T-helper 17 cell (primary cell): Measurements from ENCODE around the gene HEYL. TPM values are rescaled to one million over a fixed set of nuclear protein-coding genes. Genes with fewer than 3 reads are reported as not detected.
A peak's percentile ranks its signal among the peaks of the same experiment; 100 is the strongest.
"Not testable (repeated sequence)": the region's sequence is repeated elsewhere in the genome, so short reads cannot be mapped to it uniquely, and the experiment has no call there.

Experiments
- ATAC-seq: fragments of 150-1000 bp; cut with Tn5 transposase; 2 replicates; pipeline ENCODE4 v1.10.0; 2021; ENCODE audit warnings: mild to moderate bottlenecking, moderate library complexity
- DNase-seq, 3 donors: peaks; one replicate each; pipeline versions ENCODE4 v3.0.0 to v3.0.0-alpha.2; 2020 to 2021
- H3K9me3 ChIP-seq: one replicate; pipeline ENCODE4 v1.7.0; 2013; ENCODE audit warnings: low read length, mild to moderate bottlenecking; ENCODE audit not compliant: control insufficient read depth, poor library complexity, severe bottlenecking
- H3K27ac Mint-ChIP-seq: one replicate; pipeline ENCODE4 v1.8.0; 2022; ENCODE audit warnings: mild to moderate bottlenecking, moderate library complexity, mixed read lengths
- H3K27me3 Mint-ChIP-seq: one replicate; pipeline ENCODE4 v1.8.0; 2022; ENCODE audit warnings: mixed read lengths
- H3K36me3 Mint-ChIP-seq: one replicate; pipeline ENCODE4 v1.8.0; 2022; ENCODE audit warnings: low read depth, mixed read lengths
- H3K4me1 Mint-ChIP-seq: one replicate; pipeline ENCODE4 v1.8.0; 2022; ENCODE audit warnings: mild to moderate bottlenecking, mixed read lengths
- H3K4me3 Mint-ChIP-seq: one replicate; pipeline ENCODE4 v1.8.0; 2022; ENCODE audit warnings: mild to moderate bottlenecking, moderate library complexity, mixed read lengths
- total RNA-seq, 4 donors: library from RNA in 2 of 4; stranded (reverse) in 2 of 4; gene quantifications; one replicate each; pipeline ENCODE4 v1.2.3 and lab custom pipeline; 2022 to 2026

HEYL gene
- total RNA-seq, 2 donors from 2014 or later: 0.10 TPM

DNA sequence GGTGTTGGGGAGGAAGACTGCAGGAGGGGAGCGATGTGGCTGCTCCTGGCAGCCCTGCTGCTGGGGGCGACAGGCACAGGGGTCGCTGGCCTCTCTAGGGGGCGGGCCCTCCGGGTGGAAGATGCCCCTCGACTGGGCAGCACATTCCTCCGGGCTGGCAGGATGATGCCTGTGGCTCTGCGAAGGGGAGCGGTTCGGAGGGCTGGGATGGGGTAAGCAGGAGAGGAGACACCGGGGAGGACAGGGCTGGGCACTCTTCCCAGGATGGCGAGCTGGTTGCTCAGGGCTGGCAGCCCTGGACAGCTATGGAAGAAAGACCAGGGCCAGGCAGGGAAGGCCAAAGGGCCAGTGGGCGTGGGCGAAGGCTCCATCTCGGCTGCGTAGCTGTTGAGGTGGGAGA is 12.8 kb downstream of the HEYL start:
- Mint-ChIP-seq H3K27me3 (peaks cover 38% of the 10 kb centered on the region), H3K27ac (no peak overlapping the region)
- ATAC-seq: no peak

DNA sequence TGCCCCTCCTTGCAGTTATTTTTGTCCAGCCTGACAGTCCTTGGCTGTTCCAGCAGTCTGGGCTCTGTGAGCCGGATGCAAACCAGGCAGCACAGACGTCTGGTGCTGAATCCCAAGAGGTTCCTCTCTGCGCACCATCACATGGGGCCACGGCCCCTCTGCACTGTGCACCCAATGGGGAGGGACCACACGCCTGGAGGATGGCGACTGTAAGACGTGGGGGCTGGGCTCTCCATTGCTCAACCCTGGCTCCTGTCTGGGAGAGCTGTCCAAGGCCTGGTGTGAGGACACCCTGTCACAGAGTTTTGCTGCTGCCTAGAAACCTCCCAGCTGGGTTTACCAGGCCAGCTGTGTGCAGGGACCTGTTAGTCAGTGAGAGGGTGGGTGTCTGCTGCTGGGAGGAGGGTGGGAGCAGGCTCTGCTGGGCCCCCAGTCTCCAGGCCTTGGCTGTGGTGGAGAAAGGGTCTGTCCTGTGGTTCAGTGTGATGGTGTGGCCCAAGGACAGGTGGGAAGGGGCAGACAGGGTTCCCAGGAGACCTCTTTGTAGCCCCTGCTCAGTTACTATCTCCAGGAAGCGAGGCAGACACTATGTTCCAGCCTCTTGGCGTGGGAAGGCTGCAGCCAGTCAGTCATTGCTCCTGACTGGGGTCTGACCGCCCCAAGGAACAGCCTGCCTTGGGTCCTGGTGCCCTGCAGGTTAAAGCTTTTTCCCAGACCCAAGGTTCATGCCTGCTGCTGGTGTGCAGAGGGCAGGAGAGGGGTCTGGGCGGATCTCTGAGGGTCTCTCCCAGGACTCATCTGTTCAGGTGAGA is 13.8 kb downstream of the HEYL start:
- Mint-ChIP-seq H3K27me3 (peaks cover 29% of the 10 kb centered on the region), H3K27ac (no peak overlapping the region), H3K4me3 (no peak overlapping the region), H3K36me3 (peaks cover 4% of the 10 kb centered on the region), H3K4me1 (peaks cover 4% of the 10 kb centered on the region)
- ATAC-seq (no peak), DNase-seq (no peak)
- H3K9me3 ChIP-seq: no peaks in the 10 kb centered on the region

More for the DNA sequence above, 12.8 kb downstream of the HEYL start:
- peaks cover 10% of the 10 kb centered on the region for H3K4me1 Mint-ChIP-seq
- H3K36me3 Mint-ChIP-seq: peaks cover 4% of the 10 kb centered on the region
- no peak for DNase-seq
- H3K9me3 ChIP-seq: no peaks in the 10 kb centered on the region
- no peak overlapping the region for H3K4me3 Mint-ChIP-seq

DNA sequence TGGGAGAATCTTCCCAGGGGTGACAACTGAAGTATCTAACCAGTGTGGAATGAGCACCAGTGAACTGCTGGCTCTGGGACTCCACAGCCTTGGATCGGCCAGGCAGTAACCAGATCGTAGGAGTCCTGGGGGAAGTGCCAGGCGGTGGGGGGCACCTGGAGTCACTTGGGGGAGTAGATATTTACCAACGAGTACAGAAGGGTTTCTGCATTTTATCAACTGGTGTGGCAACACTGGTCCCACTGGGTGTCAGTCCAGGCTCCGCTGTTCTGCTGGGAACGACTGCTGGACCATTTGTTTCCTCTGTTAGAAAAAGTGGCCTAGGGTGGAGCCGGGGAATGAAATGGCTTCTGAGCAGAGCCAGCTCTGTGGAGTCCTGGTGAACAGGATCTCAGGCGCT is 14.4 kb downstream of the HEYL start:
- Mint-ChIP-seq H3K27ac (no peak overlapping the region), H3K4me1 (peaks cover 4% of the 10 kb centered on the region), H3K36me3 (peaks cover 4% of the 10 kb centered on the region), H3K27me3 (peaks cover 24% of the 10 kb centered on the region), H3K4me3 (no peak overlapping the region)
- ATAC-seq: no peak
- DNase-seq: no peak
- H3K9me3 ChIP-seq: no peaks in the 10 kb centered on the region

DNA sequence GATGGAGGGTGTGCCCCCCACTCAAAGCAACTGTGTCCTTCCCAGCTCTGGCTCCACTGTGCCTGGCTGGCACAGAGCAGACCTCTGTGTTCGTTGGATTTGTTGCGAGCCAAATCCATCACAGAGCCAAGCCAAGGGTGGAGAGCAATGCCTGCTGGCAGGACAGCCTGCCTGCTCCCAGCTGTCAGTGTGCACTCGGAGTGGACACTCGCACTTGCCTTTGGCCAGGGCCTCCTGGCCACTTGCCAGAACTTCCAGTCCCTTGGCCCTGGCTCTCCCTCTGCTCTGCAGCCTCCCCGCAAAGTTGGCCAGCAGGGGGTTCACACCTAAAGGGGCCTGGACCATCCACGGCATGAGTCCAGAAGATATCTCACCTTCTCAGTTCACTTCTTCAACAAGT is 16.4 kb downstream of the HEYL start:
- H3K4me3 Mint-ChIP-seq: no peak overlapping the region
- H3K27me3 Mint-ChIP-seq: peaks cover 28% of the 10 kb centered on the region
- ATAC-seq (no peak), DNase-seq (no peak)
- peaks cover 4% of the 10 kb centered on the region for H3K36me3 Mint-ChIP-seq
- no peaks in the 10 kb centered on the region for H3K9me3 ChIP-seq
- peaks cover 2% of the 10 kb centered on the region for H3K4me1 Mint-ChIP-seq
- H3K27ac Mint-ChIP-seq: no peak overlapping the region

DNA sequence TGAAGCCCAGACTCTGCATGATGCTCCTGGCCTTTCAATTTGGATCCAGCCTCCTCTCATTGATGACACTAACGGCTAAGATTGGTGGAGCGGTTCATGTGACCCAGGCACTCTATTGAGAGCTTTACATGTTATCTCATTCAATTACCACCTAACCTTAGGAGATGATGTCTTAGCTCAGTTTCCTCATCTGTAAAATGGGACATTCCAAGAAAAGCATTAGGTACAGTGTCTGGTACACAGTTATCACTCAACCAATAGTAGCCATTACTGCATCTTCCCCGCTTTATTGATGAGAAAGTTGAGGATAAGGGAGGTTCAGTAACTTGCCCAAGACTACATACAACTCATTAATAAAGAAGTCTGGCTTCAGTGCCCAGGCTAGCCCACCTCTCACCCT is 17.0 kb downstream of the HEYL start:
- Mint-ChIP-seq H3K36me3 (peaks cover 4% of the 10 kb centered on the region), H3K27me3 (peaks cover 28% of the 10 kb centered on the region), H3K4me1 (peaks cover 2% of the 10 kb centered on the region), H3K27ac (no peak overlapping the region), H3K4me3 (no peak overlapping the region)
- ATAC-seq: no peak
- DNase-seq: no peak
- no peaks in the 10 kb centered on the region for H3K9me3 ChIP-seq

DNA sequence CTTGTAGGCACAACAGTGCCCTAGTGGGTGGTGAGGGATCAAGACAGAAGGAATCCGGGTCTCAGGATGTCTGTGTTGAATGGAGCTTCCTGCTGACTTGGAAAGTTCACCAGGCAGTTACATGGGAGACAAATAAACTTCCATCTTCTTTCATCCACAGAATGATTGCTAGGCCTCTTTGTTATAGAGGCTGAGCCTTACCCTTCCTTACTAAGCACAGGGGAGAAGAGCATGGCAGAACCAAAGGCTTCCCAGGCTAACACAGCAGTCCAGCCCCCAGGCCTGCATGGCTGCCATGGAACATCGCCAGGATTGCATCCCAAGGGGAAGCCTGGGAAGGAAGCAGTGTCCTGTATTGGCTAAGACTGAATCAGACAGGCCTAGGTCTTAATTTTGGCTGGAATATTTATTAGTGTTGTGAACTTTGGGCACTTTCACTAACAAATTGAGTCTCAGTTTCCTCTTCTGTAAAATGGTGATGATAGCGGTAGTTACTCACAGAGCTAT is 18.7 kb downstream of the HEYL start:
- H3K27ac Mint-ChIP-seq: no peak overlapping the region
- no peak for ATAC-seq
- peaks cover 4% of the 10 kb centered on the region for H3K36me3 Mint-ChIP-seq
- no peak overlapping the region for H3K4me3 Mint-ChIP-seq
- no peaks in the 10 kb centered on the region for H3K9me3 ChIP-seq
- peaks cover 36% of the 10 kb centered on the region for H3K27me3 Mint-ChIP-seq
- no peak for DNase-seq
- H3K4me1 Mint-ChIP-seq: peaks cover 2% of the 10 kb centered on the region

DNA sequence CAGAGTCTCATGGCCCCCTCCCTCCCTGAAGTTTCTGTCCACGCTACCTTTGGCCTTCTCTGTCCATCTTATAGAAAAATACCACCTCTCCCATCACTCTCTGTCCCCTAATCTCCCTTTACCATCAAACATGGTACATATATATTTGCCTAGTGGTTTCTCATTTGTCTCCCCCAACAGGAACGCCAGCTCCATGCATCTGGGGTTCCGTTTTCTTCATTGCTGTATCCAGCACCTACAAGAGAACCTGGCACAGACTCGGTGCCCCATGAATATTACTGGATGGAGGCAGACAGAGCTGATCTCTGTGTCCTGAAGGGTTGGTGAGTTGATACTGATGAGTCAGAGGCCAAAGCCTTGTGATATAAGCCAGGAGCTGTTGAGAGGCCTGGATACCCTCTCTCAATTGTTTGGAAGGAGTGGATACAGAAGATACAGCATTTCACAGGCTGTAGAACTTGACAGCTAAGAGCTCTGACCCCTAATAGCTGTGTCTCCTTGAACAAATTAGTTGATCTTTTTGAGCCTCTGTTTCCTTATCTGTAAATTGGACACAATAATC is 21.9 kb downstream of the HEYL start:
- H3K27ac Mint-ChIP-seq: peak overlapping the region; percentile 4
- no peaks in the 10 kb centered on the region for H3K4me1 Mint-ChIP-seq
- H3K4me3 Mint-ChIP-seq: no peak overlapping the region
- H3K36me3 Mint-ChIP-seq: no peaks in the 10 kb centered on the region
- peaks cover 12% of the 10 kb centered on the region for H3K27me3 Mint-ChIP-seq
- no peak for ATAC-seq
- H3K9me3 ChIP-seq: no peaks in the 10 kb centered on the region
- no peak for DNase-seq

DNA sequence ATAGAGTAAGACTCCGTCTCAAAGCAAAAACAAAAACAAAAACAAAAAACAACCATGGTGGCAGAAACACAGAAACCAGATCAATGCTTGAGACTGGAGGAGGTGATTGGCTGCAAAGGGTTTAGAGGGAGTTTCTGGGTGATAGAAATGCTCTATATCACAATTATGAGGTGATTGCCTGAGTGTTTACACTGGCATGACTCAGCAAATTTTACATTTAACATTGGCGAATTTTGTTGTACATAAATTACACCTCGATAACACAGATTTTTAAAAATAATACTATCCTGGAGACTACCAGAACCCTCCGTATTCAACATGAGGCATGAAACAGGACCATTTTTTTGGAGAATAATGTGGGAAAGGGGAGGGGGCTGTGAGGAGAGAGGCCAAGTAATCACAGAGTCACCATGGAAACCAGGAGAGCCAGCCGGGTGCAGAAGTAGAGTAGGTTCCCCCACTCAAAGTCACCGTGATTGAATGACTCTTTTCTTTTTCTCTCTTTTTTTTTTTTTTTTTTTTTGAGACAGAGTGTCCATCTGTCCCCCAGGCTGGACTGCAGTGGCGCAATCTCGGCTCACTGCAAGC is 24.3 kb downstream of the HEYL start:
- Mint-ChIP-seq H3K36me3 (no peaks in the 10 kb centered on the region), H3K4me1 (no peaks in the 10 kb centered on the region), H3K27ac (no peak overlapping the region), H3K27me3 (peaks cover 12% of the 10 kb centered on the region), H3K4me3 (no peak overlapping the region)
- H3K9me3 ChIP-seq: no peaks in the 10 kb centered on the region
- DNase-seq: no peak
- ATAC-seq: no peak

DNA sequence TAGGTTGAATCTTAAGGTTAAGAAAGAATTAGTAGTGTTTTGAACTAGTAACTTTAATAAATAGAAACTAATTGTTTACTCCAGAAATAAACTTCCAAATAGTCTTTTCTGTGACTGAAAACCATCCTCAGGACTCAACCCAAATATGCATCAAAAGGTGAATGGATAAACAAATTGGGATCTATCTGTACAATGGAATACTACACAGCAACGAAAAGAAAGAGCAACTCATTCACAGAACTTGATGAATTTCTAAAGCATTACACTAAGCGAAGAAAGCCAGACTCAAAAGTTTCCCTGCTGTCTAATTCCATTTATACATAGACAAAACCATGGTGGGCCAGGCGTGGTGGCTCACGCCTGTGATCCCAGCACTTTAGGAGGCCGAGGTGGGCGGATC is 25.0 kb downstream of the HEYL start:
- peaks cover 12% of the 10 kb centered on the region for H3K27me3 Mint-ChIP-seq
- H3K36me3 Mint-ChIP-seq: no peaks in the 10 kb centered on the region
- ATAC-seq (no peak), DNase-seq (no peak)
- H3K27ac Mint-ChIP-seq: no peak overlapping the region
- H3K4me1 Mint-ChIP-seq: peaks cover 2% of the 10 kb centered on the region
- H3K9me3 ChIP-seq: no peaks in the 10 kb centered on the region
- H3K4me3 Mint-ChIP-seq: no peak overlapping the region

DNA sequence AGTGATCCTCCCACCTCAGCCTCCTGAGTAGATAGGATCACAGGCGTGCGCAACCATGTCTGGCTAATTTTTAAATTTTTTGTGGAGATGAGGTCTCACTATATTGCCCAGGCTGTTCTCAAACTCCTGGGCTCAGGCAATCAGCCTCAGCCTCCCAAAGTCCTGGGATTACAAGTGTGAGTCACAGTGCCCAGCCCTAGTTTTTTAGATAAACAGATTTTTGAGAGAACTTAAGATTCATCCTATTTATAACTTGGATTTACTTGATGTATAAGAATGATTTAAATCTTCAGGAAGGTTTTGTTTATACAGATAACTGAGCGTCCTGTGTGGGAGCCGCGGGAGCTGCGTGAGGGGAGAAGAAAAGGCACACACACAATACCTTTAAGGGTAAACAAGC is 26.2 kb downstream of the HEYL start:
- peaks cover 4% of the 10 kb centered on the region for H3K4me1 Mint-ChIP-seq
- H3K27me3 Mint-ChIP-seq: peaks cover 9% of the 10 kb centered on the region
- no peak for DNase-seq
- no peak for ATAC-seq
- H3K9me3 ChIP-seq: no peaks in the 10 kb centered on the region
- no peak overlapping the region for H3K27ac Mint-ChIP-seq
- H3K4me3 Mint-ChIP-seq: no peak overlapping the region
- no peaks in the 10 kb centered on the region for H3K36me3 Mint-ChIP-seq

DNA sequence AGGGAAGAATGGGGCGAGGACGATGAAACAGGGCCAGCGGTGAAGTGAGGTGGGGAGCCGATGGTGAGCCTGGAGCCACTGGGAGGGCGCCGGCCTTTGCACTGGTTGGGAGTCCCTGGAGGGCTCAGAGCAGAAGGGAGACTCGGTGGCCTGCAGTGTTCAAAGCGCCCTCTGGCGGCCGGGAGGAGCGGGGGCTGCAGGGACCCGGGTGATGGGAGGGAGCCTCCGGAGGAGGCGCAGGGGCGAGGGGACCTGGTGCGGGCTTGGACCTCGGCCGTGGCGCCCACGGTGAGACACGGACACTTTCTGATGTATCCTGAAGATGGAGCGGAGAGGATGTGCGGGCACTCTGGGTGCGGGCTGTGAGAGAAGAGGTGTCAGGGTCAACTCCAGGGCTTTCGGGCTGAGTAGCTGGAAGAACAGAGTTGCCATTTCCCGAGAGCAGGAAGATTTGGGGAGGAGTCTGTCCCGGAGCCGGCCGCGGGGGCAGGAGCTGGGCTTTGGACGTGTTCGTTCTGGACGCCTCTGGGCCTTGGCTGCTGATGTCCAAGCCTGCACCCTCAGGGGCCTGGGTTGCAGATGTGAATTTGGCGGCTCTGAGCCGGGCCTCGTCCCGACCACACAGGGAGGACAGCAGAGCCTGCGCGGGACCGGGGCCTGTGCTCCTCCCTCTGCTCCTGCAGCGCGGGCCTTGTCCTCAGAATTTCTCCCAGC is 29.7 kb downstream of the HEYL start:
- peak; percentile 52 to 76 (median 72) for DNase-seq
- Mint-ChIP-seq H3K27ac (no peak overlapping the region), H3K4me1 (peaks cover 8% of the 10 kb centered on the region), H3K27me3 (no peaks in the 10 kb centered on the region), H3K36me3 (no peaks in the 10 kb centered on the region), H3K4me3 (peak overlapping the region; percentile 45)
- peak; percentile 88 for ATAC-seq
- no peaks in the 10 kb centered on the region for H3K9me3 ChIP-seq

DNA sequence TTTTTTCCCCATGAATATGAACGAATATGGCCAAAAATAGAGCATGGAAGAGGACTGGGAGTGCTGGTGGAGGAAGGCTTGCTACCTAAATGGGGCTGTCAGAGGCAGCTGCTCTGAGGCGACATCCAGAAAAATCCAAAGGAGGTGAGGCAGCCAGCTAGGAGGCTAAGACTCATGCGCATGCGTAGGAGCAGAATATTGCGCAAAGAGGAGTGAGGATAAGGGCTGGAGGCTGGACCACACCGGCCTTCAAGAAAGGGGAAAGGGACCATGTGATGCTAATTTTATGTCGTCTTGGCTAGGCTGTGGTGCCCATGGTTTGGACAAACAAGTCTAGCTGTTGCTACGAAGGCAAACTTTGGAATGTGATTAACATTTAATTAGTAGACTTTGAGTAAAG is 30.5 kb downstream of the HEYL start:
- DNase-seq (no peak), ATAC-seq (no peak)
- no peaks in the 10 kb centered on the region for H3K36me3 Mint-ChIP-seq
- H3K27ac Mint-ChIP-seq: no peak overlapping the region
- no peak overlapping the region for H3K4me3 Mint-ChIP-seq
- H3K9me3 ChIP-seq: no peaks in the 10 kb centered on the region
- peaks cover 8% of the 10 kb centered on the region for H3K4me1 Mint-ChIP-seq
- peaks cover 3% of the 10 kb centered on the region for H3K27me3 Mint-ChIP-seq

DNA sequence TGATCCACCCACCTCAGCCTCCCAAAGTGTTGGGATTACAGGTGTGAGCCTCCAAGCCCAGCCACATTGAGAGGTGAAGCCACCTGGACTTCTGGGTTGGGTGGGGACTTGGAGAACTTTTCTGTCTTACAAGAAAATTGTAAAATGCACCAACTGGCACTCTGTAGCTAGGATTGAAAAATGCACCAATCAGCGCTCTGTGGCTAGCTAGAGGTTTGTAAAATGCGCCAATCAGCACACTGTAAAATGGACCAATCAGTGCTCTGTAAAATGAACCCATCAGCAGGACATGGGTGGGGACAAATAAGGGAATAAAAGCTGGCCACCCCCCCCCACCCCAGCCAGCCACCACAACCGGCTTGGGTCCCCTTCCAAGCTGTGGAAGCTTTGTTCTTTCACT is 35.8 kb downstream of the HEYL start:
- not testable (repeated sequence) for DNase-seq, H3K27ac Mint-ChIP-seq, H3K4me1 Mint-ChIP-seq, H3K27me3 Mint-ChIP-seq, ATAC-seq, H3K9me3 ChIP-seq, H3K4me3 Mint-ChIP-seq, H3K36me3 Mint-ChIP-seq
